ENCODE data around the gene TNFRSF12A. TPM values are rescaled to one million over a fixed set of nuclear protein-coding genes. Genes with fewer than 3 reads are reported as not detected.
A peak's percentile ranks its signal among the peaks of the same experiment; 100 is the strongest.

Gene TNFRSF12A
- total and polyA plus RNA-seq, 2 of the 8 experiments (the other 6 are each of a cell fraction or from before 2014, with no cell fraction given), result 81.0 to 82.5 TPM

- no peak for TF ChIP-seq CTCF (IDR thresholded peaks at IDR 0.05; ENCODE audit: control extremely low read depth in 1 of 3, insufficient read depth in 1 of 3, low read depth in 1 of 3, low read length in 3 of 3)
- TF ChIP-seq HDAC2 (IDR thresholded peaks at IDR 0.05; ENCODE audit: borderline replicate concordance in 1 of 2, low read depth in 2 of 2, low read length in 2 of 2), result no peak
- TF ChIP-seq RNF2 (IDR thresholded peaks at IDR 0.05; ENCODE audit: borderline replicate concordance, low read depth, low read length, missing control alignments, poor library complexity, severe bottlenecking), result no peak
- 0 out of 2 replicates have a peak, but pooled peaks have one; percentile 30 for TF ChIP-seq POLR2AphosphoS5 (IDR thresholded peaks at IDR 0.05; ENCODE audit: low read depth, low read length)
- TF ChIP-seq KDM5A (IDR thresholded peaks at IDR 0.05; ENCODE audit: low read length), result no peak
Measured at GRCh38 chr16:3014971-3015370, 5.2 kb upstream of the TNFRSF12A start (continued).
